Ascending aorta (tissue), 2 donors: ENCODE measurements around the gene SLC29A3. TPM values are rescaled to one million over a fixed set of nuclear protein-coding genes. Genes with fewer than 3 reads are reported as not detected.
A peak's percentile ranks its signal among the peaks of the same experiment; 100 is the strongest.

Source experiments
- DNase-seq, 2 donors: peaks; one replicate each; pipeline ENCODE4 v3.0.0-alpha.2; 2019; ENCODE audit warnings: low spot score in 2 of 2
- H3K27ac ChIP-seq, 2 donors: fragments of 200-600 bp; sonication (generic); one replicate each; pipeline ENCODE4 v1.5.1; 2016 to 2017; ENCODE audit warnings: mild to moderate bottlenecking in 1 of 2
- H3K27me3 ChIP-seq: fragments of 200-600 bp; sonication (generic); one replicate; pipeline ENCODE4 v1.5.1; 2017
- H3K36me3 ChIP-seq, 2 donors: fragments of 200-600 bp; sonication (generic); one replicate each; pipeline ENCODE4 v1.5.1; 2016
- H3K4me1 ChIP-seq, 2 donors: fragments of 200-600 bp; sonication (generic); one replicate each; pipeline ENCODE4 v1.5.1; 2016 to 2017; ENCODE audit warnings: mild to moderate bottlenecking in 1 of 2
- H3K4me3 ChIP-seq, 2 donors: fragments of 200-600 bp; sonication (generic); one replicate each; pipeline ENCODE4 v1.5.1; 2016 to 2017; ENCODE audit warnings: mild to moderate bottlenecking in 1 of 2
- H3K9me3 ChIP-seq, 2 donors: fragments of 200-600 bp; sonication (generic); one replicate each; pipeline ENCODE4 v1.5.1; 2016
- intact Hi-C: fragments of 100-400 bp; cut with DNase I; formaldehyde crosslinking; loops from one replicate; pipeline ENCODE4 v1.15.1; 2023
- total RNA-seq: library from RNA; depleted of rRNA; stranded (reverse); fragments of >200 nt; gene quantifications from one replicate; pipeline ENCODE4 v1.1.0, GENCODE V29; 2016
- TF ChIP-seq, protein P1 (sequence below), 3 experiments: fragments of 200-600 bp in 2 of 3; fragments of 450-650 bp in 1 of 3; sonication (generic) in 2 of 3; IDR thresholded peaks; one replicate each; pipeline ENCODE4 v1.5.1; 2016 to 2019; ENCODE audit warnings: antibody characterized with exemption in 3 of 3, mild to moderate bottlenecking in 1 of 3, moderate library complexity in 1 of 3

SLC29A3 gene
- total RNA-seq, 1 donor from 2014 or later, result 0.64 TPM

DNA sequence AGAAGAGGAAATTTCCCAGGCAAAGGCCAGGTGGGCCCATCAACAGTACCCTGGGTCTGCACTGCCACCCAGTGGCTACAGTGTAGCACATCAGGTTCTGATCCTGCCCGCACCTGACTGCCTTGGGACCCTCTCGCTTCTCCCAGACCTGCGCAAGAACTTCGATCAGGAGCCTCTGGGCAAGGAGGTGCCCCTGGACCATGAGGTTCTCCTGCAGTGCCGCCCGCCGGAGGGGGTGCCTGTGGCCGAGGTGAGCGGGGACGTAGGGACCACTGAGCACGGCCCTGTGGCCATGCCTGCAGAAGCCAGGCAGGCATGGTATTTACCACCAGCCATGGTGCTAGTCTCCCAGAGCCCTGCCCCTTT is 33.9 kb upstream of the SLC29A3 start:
- H3K27ac ChIP-seq, result no peak overlapping the region
- H3K27me3 ChIP-seq, result no peaks in the 10 kb centered on the region
- TF ChIP-seq, protein P1, sequence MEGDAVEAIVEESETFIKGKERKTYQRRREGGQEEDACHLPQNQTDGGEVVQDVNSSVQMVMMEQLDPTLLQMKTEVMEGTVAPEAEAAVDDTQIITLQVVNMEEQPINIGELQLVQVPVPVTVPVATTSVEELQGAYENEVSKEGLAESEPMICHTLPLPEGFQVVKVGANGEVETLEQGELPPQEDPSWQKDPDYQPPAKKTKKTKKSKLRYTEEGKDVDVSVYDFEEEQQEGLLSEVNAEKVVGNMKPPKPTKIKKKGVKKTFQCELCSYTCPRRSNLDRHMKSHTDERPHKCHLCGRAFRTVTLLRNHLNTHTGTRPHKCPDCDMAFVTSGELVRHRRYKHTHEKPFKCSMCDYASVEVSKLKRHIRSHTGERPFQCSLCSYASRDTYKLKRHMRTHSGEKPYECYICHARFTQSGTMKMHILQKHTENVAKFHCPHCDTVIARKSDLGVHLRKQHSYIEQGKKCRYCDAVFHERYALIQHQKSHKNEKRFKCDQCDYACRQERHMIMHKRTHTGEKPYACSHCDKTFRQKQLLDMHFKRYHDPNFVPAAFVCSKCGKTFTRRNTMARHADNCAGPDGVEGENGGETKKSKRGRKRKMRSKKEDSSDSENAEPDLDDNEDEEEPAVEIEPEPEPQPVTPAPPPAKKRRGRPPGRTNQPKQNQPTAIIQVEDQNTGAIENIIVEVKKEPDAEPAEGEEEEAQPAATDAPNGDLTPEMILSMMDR (IDR thresholded peaks at IDR 0.05), result peak; percentile 63 to 79 (median 76)
- H3K36me3 ChIP-seq, result peaks cover 0 to under 1% of the 10 kb centered on the region in 2 donors
- DNase-seq, result no peak
- no peaks in the 10 kb centered on the region for H3K4me1 ChIP-seq
- intact Hi-C loops, result loop anchor here (1.0 kb wide), 1 partner anchor 360 kb away; no protein-coding TSS in a partner anchor
- no peaks in the 10 kb centered on the region for H3K9me3 ChIP-seq
- no peak overlapping the region for H3K4me3 ChIP-seq

DNA sequence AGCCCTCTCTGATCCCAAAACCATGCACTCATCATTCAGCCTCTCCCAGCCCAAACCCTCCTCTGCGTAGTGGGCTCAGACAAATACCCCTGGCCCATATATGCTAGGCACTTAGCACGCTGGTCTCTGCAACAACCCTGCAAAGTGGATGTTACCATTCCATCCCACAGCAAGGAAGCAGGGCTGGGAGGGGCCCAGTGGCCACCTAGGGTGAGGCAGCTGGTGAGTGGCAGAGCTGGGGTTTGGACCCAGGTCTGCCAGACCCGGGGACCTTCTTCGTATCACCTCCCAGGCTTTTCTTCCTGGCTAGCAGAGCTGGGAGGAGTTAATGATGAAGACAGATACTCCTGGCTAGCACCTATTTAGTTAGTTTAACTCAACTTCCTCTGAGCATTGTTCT is 33.1 kb upstream of the SLC29A3 start:
- intact Hi-C loops, result loop anchor here (1.0 kb wide), 1 partner anchor 361 kb away; no protein-coding TSS in a partner anchor
- Histone ChIP-seq H3K4me1 (no peaks in the 10 kb centered on the region), H3K27ac (no peak overlapping the region), H3K9me3 (no peaks in the 10 kb centered on the region), H3K27me3 (no peaks in the 10 kb centered on the region), H3K4me3 (no peak overlapping the region), H3K36me3 (no peaks in the 10 kb centered on the region)
- no peak for DNase-seq
- TF ChIP-seq, protein P1 (IDR thresholded peaks at IDR 0.05), result no peak

GRCh38 chr10:71286521-71287294 is 32.4 kb upstream of the SLC29A3 start:
- Histone ChIP-seq H3K27me3 (no peaks in the 10 kb centered on the region), H3K27ac (no peak overlapping the region), H3K36me3 (peaks cover 0 to 3% of the 10 kb centered on the region in 2 donors), H3K4me1 (no peaks in the 10 kb centered on the region), H3K4me3 (no peak overlapping the region), H3K9me3 (no peaks in the 10 kb centered on the region)
- no peak for DNase-seq
- TF ChIP-seq, protein P1 (IDR thresholded peaks at IDR 0.05), result no peak
- intact Hi-C loops, result no loop called here

DNA sequence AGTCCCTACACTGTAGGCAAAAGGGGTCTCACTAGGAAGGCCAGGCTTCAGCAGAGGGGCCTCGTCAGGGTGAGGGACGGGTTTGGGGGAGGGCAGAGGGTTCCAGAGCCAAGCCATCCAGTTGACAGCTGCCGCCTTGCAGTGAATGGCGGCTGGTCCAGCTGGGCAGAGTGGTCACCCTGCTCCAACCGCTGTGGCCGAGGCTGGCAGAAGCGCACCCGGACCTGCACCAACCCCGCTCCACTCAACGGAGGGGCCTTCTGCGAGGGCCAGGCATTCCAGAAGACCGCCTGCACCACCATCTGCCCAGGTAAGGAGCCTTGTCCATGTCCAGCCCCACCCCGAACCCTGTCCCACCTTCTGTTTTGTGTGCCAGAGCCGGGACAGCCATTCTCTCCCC is 31.6 kb upstream of the SLC29A3 start:
- Histone ChIP-seq H3K9me3 (no peaks in the 10 kb centered on the region), H3K4me3 (no peak overlapping the region), H3K27me3 (no peaks in the 10 kb centered on the region), H3K27ac (no peak overlapping the region), H3K36me3 (peaks cover 3 to 6% of the 10 kb centered on the region in 2 donors), H3K4me1 (no peaks in the 10 kb centered on the region)
- no peak for DNase-seq
- TF ChIP-seq, protein P1 (IDR thresholded peaks at IDR 0.05), result no peak
- intact Hi-C loops, result no loop called here

GRCh38 chr10:71288461-71288860 is 30.6 kb upstream of the SLC29A3 start:
- TF ChIP-seq, protein P1 (IDR thresholded peaks at IDR 0.05), result no peak
- no peaks in the 10 kb centered on the region for H3K9me3 ChIP-seq
- intact Hi-C loops, result no loop called here
- no peak overlapping the region for H3K4me3 ChIP-seq
- no peak for DNase-seq
- no peaks in the 10 kb centered on the region for H3K4me1 ChIP-seq
- H3K27me3 ChIP-seq, result no peaks in the 10 kb centered on the region
- peaks cover 3 to 6% of the 10 kb centered on the region in 2 donors for H3K36me3 ChIP-seq
- H3K27ac ChIP-seq, result no peak overlapping the region
